ENCODE data around the gene ATP11C. TPM values are rescaled to one million over a fixed set of nuclear protein-coding genes. Genes with fewer than 3 reads are reported as not detected.

ATP11C gene
- total and polyA plus RNA-seq, 2 of the 4 experiments (the other 2 are of a cell fraction) = 19.3 to 40.0 TPM

- Histone ChIP-seq H2BK5ac (ENCODE audit: low read depth, low read length, poor library complexity, severe bottlenecking) (no peak overlapping the region), H3K27me3 (ENCODE audit: control insufficient read depth, insufficient read depth, low read length) (no peaks in the 10 kb centered on the region), H4K91ac (ENCODE audit: insufficient read depth, low read depth, low read length) (no peak overlapping the region), H2BK120ac (ENCODE audit: low read depth, low read length) (no peak overlapping the region), H2AK5ac (ENCODE audit: low read depth, low read length) (no peak overlapping the region), H3K9me1 (ENCODE audit: insufficient read depth, low read length) (no peaks in the 10 kb centered on the region), H3K14ac (replicated peaks; ENCODE audit: low read depth, low read length) (no peak overlapping the region), H3K56ac (ENCODE audit: extremely low read depth, insufficient read depth, low read length) (no peak overlapping the region), H3K36me3 (ENCODE audit: control insufficient read depth, insufficient read depth, low read length) (peaks cover 3% of the 10 kb centered on the region; the same call in 1 of the 2 replicates), H2AK9ac (replicated peaks; ENCODE audit: low read depth, low read length, poor library complexity) (no peak overlapping the region), H2BK15ac (ENCODE audit: low read depth, low read length) (no peak overlapping the region), H4K5ac (ENCODE audit: low read depth, low read length) (no peak overlapping the region), H3K4ac (ENCODE audit: low read depth, low read length) (no peak overlapping the region), H2BK20ac (ENCODE audit: low read depth, low read length) (no peak overlapping the region), H3K4me3 (ENCODE audit: insufficient read depth, low read depth, low read length) (no peak overlapping the region), H3K4me1 (ENCODE audit: control insufficient read depth, insufficient read depth, low read length) (peaks cover 2% of the 10 kb centered on the region), H3K9me3 (ENCODE audit: control insufficient read depth, insufficient read depth, low read length) (no peaks in the 10 kb centered on the region), H3K27ac (ENCODE audit: insufficient read depth, low read length) (no peak overlapping the region), H4K20me1 (ENCODE audit: insufficient read depth, low read length) (no peaks in the 10 kb centered on the region; the same call in 1 of the 2 replicates), H3K23ac (ENCODE audit: low read depth, low read length) (no peak overlapping the region), H3K4me2 (ENCODE audit: low read depth, low read length) (no peak overlapping the region), H3K79me1 (ENCODE audit: low read depth in 1 of 2, low read length in 2 of 2) (no peaks in the 10 kb centered on the region), H4K8ac (ENCODE audit: low read depth in 2 of 2, low read length in 2 of 2) (no peak overlapping the region), H3K9ac (ENCODE audit: low read depth, low read length) (no peak overlapping the region), H2AFZ (replicated peaks; ENCODE audit: low read length, poor library complexity) (no peak overlapping the region), H3K18ac (ENCODE audit: low read depth, low read length) (no peak overlapping the region)
- TF ChIP-seq CHD1 (IDR thresholded peaks at IDR 0.05; ENCODE audit: low read depth, low read length) = no peak
- no peak for TF ChIP-seq RAD21 (IDR thresholded peaks at IDR 0.05; ENCODE audit: low read length)
- TF ChIP-seq CTCF (conservative IDR thresholded peaks at IDR 0.05; ENCODE audit: low read depth, low read length) = no peak
- TF ChIP-seq BHLHE40 (IDR thresholded peaks at IDR 0.05; ENCODE audit: low read depth, low read length) = no peak
- TF ChIP-seq MXI1 (IDR thresholded peaks at IDR 0.05; ENCODE audit: borderline replicate concordance, low read depth, low read length) = no peak
- no peak for TF ChIP-seq MAZ (IDR thresholded peaks at IDR 0.05; ENCODE audit: borderline replicate concordance, low read depth, low read length)
- no peak for TF ChIP-seq POLR2A (IDR thresholded peaks at IDR 0.05; ENCODE audit: low read depth, low read length)
- TF ChIP-seq ELK1 (IDR thresholded peaks at IDR 0.05; ENCODE audit: borderline replicate concordance, low read depth, low read length) = no peak
- no peak for TF ChIP-seq USF2 (IDR thresholded peaks at IDR 0.05; ENCODE audit: low read depth, low read length)
- TF ChIP-seq RCOR1 (IDR thresholded peaks at IDR 0.05; ENCODE audit: insufficient replicate concordance, low read length) = no peak
- no peak for TF ChIP-seq MAFK (IDR thresholded peaks at IDR 0.05; ENCODE audit: low read depth, low read length)
- no peak for TF ChIP-seq NFE2L2 (IDR thresholded peaks at IDR 0.05; ENCODE audit: low read depth, low read length)
- no peak for TF ChIP-seq CEBPB (IDR thresholded peaks at IDR 0.05; ENCODE audit: low read depth, low read length)
- TF ChIP-seq SMC3 (IDR thresholded peaks at IDR 0.05; ENCODE audit: low read depth, low read length) = no peak
- no peak for TF ChIP-seq RFX5 (IDR thresholded peaks at IDR 0.05; ENCODE audit: low read depth, low read length)
- TF ChIP-seq FOS (IDR thresholded peaks at IDR 0.05; ENCODE audit: low read depth, low read length) = no peak
- DNase-seq = no peak
- intact Hi-C loops (cut with micrococcal nuclease) (no loop called here), dilution Hi-C loops (cut with HindIII; ENCODE audit: low sequenced_read_pairs, unreplicated experiment) (no loop called here), in situ Hi-C loops (cut with MboI; ENCODE audit: low sequenced_read_pairs) (no loop called here)
- POLR2A ChIA-PET (ENCODE audit: unreplicated experiment) = no interaction called here
- 67% methylated on average over 1 of the region's 1 CpG; no CpG with 5 or more reads in 1 of the 2 experiments for WGBS, 2 experiments (ENCODE audit: extremely low coverage in 2 of 2, insufficient read length in 1 of 2)
- CTCF ChIA-PET = interaction anchor here (0.6 kb wide), 1 partner anchor 27 kb away, joined by 3 read pairs; no protein-coding TSS in a partner anchor
- ATAC-seq (ENCODE audit: low read depth) = no peak
- BruUV-seq (replicated peaks) = no TSS peak
Observed at GRCh38 chrX:139804482-139804881, 128.4 kb downstream of the ATP11C start.
